ENCODE data around the gene ZNF804A. TPM values are rescaled to one million over a fixed set of nuclear protein-coding genes. Genes with fewer than 3 reads are reported as not detected.

ZNF804A gene
- total RNA-seq, 1 donor from 2014 or later: 2.3 TPM

DNA sequence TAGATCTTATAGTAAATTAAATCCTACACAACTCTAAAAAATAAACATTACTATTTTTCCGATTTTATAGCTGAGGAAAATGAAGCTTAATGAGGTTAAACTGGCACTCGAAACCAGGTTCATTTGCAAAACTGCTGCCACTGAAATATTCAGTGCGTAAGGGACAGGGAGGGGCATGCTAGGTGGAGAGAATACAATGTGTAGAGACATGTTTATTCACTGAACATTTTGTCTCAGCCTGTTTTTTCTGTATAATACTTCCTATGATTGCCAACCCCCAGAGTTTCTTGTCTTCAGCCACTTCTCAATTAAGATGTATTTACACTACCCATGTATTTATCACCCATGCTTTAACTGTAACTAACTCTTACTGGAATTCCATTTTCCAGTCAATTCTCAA, 31.6 kb upstream of the ZNF804A start:
- ChIA-PET CTCF (no interaction called here), POLR2A (no interaction called here)
- Mint-ChIP-seq H3K4me3 (no peak overlapping the region), H3K9me3 (peaks cover 4% of the 10 kb centered on the region), H3K36me3 (ENCODE audit: low read depth) (no peaks in the 10 kb centered on the region), H3K27me3 (no peaks in the 10 kb centered on the region), H3K27ac (no peak overlapping the region), H3K4me1 (no peaks in the 10 kb centered on the region)
- DNase-seq (no peak), ATAC-seq (ENCODE audit: low read depth) (no peak)
- intact Hi-C loops (cut with micrococcal nuclease): no loop called here
- TF ChIP-seq, protein P1, sequence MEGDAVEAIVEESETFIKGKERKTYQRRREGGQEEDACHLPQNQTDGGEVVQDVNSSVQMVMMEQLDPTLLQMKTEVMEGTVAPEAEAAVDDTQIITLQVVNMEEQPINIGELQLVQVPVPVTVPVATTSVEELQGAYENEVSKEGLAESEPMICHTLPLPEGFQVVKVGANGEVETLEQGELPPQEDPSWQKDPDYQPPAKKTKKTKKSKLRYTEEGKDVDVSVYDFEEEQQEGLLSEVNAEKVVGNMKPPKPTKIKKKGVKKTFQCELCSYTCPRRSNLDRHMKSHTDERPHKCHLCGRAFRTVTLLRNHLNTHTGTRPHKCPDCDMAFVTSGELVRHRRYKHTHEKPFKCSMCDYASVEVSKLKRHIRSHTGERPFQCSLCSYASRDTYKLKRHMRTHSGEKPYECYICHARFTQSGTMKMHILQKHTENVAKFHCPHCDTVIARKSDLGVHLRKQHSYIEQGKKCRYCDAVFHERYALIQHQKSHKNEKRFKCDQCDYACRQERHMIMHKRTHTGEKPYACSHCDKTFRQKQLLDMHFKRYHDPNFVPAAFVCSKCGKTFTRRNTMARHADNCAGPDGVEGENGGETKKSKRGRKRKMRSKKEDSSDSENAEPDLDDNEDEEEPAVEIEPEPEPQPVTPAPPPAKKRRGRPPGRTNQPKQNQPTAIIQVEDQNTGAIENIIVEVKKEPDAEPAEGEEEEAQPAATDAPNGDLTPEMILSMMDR (IDR thresholded peaks at IDR 0.05): no peak

DNA sequence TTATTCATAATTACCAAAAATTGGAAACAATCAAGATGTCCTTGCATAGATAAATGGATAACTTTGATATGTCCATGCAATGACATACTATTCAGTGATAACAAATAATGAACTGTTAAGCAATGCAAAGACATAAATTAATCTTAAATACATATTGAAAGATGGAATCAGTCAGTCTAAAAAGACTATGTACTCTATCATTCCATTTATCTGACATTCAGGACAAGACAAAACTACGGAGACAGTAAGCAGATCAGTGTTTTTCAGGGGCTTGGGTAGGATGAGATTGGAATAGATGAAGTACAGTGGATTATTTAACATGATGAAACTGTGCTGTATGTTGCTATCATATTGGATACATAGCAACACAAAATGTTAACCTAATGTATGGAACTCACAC, 21.3 kb upstream of the ZNF804A start:
- ChIA-PET CTCF (no interaction called here), POLR2A (no interaction called here)
- Mint-ChIP-seq H3K4me1 (no peaks in the 10 kb centered on the region), H3K27ac (no peak overlapping the region), H3K4me3 (no peak overlapping the region), H3K27me3 (no peaks in the 10 kb centered on the region), H3K36me3 (ENCODE audit: low read depth) (no peaks in the 10 kb centered on the region), H3K9me3 (no peaks in the 10 kb centered on the region)
- ATAC-seq (ENCODE audit: low read depth) (no peak), DNase-seq (no peak)
- TF ChIP-seq, protein P1 (IDR thresholded peaks at IDR 0.05): no peak
- intact Hi-C loops (cut with micrococcal nuclease): no loop called here

DNA sequence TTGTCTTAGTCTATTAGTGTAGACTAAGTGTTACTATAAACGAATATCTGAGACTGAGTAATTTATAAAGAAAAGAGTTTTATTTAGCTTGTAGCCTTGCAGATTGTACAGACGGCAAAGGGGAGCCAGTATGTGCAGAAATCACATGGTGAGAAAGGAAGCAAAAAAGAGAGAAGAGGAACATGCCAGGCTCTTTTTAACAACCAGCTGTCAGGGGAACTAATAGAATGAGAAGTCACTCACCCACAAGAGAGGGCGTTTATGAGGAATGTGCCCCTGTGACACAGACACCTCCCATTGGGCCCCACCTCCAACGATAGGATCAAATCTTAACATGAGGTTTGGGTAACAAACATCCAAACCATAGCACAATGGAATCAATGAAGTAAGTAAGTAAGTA, 20.6 kb upstream of the ZNF804A start:
- H3K27me3 Mint-ChIP-seq: no peaks in the 10 kb centered on the region
- TF ChIP-seq, protein P1 (IDR thresholded peaks at IDR 0.05): no peak
- no peak for ATAC-seq (ENCODE audit: low read depth)
- CTCF ChIA-PET: no interaction called here
- POLR2A ChIA-PET: no interaction called here
- H3K4me1 Mint-ChIP-seq: no peaks in the 10 kb centered on the region
- no peak overlapping the region for H3K4me3 Mint-ChIP-seq
- no peaks in the 10 kb centered on the region for H3K36me3 Mint-ChIP-seq (ENCODE audit: low read depth)
- intact Hi-C loops (cut with micrococcal nuclease): no loop called here
- H3K9me3 Mint-ChIP-seq: no peaks in the 10 kb centered on the region
- DNase-seq: no peak
- no peak overlapping the region for H3K27ac Mint-ChIP-seq

DNA sequence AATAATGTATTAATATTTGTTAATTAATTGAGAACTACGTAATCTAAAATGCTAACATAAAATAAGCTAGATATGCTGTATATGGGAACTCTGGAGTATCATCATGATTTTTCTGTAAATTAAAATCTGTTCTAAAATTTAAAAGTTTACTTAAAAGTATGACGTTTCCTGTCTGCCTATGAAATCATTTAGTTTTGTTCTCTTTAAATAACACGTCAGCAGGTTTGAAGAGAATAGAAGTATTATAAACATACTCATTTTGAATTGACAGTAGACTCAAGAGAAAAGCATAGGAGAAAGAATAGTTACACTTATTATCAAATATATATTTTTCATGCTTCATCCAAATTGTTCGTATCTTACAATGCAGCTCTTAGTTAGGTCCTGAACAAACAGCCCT, 19.1 kb upstream of the ZNF804A start:
- no peaks in the 10 kb centered on the region for H3K4me1 Mint-ChIP-seq
- no peaks in the 10 kb centered on the region for H3K27me3 Mint-ChIP-seq
- H3K4me3 Mint-ChIP-seq: no peak overlapping the region
- H3K9me3 Mint-ChIP-seq: no peaks in the 10 kb centered on the region
- POLR2A ChIA-PET: no interaction called here
- CTCF ChIA-PET: no interaction called here
- ATAC-seq (ENCODE audit: low read depth): no peak
- TF ChIP-seq, protein P1 (IDR thresholded peaks at IDR 0.05): no peak
- no peak overlapping the region for H3K27ac Mint-ChIP-seq
- intact Hi-C loops (cut with micrococcal nuclease): no loop called here
- no peaks in the 10 kb centered on the region for H3K36me3 Mint-ChIP-seq (ENCODE audit: low read depth)
- no peak for DNase-seq

DNA sequence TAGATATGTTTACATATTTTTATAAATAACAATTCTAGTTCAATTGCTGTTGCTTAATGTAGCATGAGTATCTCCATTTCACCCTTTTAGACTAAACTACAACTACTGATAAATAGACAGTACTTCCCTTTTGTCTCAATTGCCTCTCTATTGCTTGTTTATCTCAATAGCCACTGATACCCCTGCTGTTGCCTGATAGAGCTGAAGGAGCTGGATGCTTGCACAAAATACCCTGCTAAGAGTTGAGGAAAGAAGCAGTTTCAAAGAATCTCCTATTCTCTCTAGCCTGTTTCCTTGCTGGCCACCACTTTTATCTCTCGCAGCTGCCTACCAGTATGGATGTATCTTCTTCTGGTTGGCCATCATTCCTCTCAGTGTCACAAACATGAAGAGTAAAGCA, 16.9 kb upstream of the ZNF804A start:
- H3K4me3 Mint-ChIP-seq: no peak overlapping the region
- intact Hi-C loops (cut with micrococcal nuclease): no loop called here

More for the DNA sequence above, 16.9 kb upstream of the ZNF804A start:
- Mint-ChIP-seq H3K4me1 (no peaks in the 10 kb centered on the region), H3K9me3 (peaks cover 2% of the 10 kb centered on the region), H3K27me3 (no peaks in the 10 kb centered on the region), H3K27ac (no peak overlapping the region), H3K36me3 (ENCODE audit: low read depth) (no peaks in the 10 kb centered on the region)
- DNase-seq: no peak
- ChIA-PET CTCF (no interaction called here), POLR2A (no interaction called here)
- ATAC-seq (ENCODE audit: low read depth): no peak
- TF ChIP-seq, protein P1 (IDR thresholded peaks at IDR 0.05): no peak

All from activated B cell treated with CpG ODN at 0.5 μM for 24 hours (primary cell).